ENCODE measurements around the gene SYT15B. TPM values are rescaled to one million over a fixed set of nuclear protein-coding genes. Genes with fewer than 3 reads are reported as not detected.
"Not testable (repeated sequence)": the region's sequence is repeated elsewhere in the genome, so short reads cannot be mapped to it uniquely, and the experiment has no call there.

Gene SYT15B
- total and polyA plus RNA-seq, 2 donors (not counting 3 experiments of a cell fraction or from before 2014, with no cell fraction given) = 0.08 TPM; not detected in 1

- POLR2A ChIA-PET; H3K9me3 ChIP-seq (replicated peaks; ENCODE audit: control insufficient read depth, insufficient read depth, low read length); intact Hi-C loops (cut with micrococcal nuclease): not testable (repeated sequence)
Observed at GRCh38 chr10:47725047-47725446, 38.3 kb downstream of the SYT15B start.

DNA sequence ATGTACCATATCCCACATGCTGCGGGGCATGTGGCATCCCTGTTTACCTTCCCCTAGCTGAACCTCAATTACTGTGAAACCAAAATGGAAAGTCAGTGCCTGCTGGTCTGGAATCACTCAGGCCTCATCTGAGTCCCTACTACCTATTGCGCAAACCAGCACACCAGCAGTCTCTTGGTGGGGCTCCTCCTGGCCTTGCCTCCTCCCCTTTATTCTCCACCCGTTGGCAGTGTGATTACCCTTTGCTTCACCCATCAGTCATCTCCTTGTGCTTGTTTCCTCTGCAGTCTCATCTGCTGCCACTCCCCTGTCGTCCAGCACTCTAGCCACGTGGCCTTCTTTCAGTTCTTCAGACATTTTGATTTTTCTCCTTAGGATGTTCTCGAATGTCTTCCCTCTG is 39.3 kb downstream of the SYT15B start:
- H3K4me1 ChIP-seq (ENCODE audit: control insufficient read depth, extremely low read depth, insufficient read depth, low read length); H3K9me1 ChIP-seq (replicated peaks; ENCODE audit: control insufficient read depth, extremely low read depth, insufficient read depth, low read length); H3K79me2 ChIP-seq (ENCODE audit: control insufficient read depth, insufficient read depth, low read length); H2AFZ ChIP-seq (ENCODE audit: low read depth, low read length); H3K9me3 ChIP-seq (replicated peaks; ENCODE audit: control insufficient read depth, insufficient read depth, low read length); CTCF ChIA-PET; H3K4me2 ChIP-seq (ENCODE audit: insufficient read depth, low read length); H3K4me3 ChIP-seq (replicated peaks in 1 of 3; ENCODE audit: insufficient read depth in 1 of 3, low read depth in 1 of 3, low read length in 3 of 3); FAIRE-seq; H3K9ac ChIP-seq (replicated peaks; ENCODE audit: extremely low read depth, insufficient read depth, low read length); H3K27me3 ChIP-seq (ENCODE audit: control insufficient read depth in 2 of 2, insufficient read depth in 2 of 2, low read length in 2 of 2); POLR2A ChIA-PET; BruUV-seq (replicated peaks); dilution Hi-C loops (cut with MboI; ENCODE audit: extremely low pct_ligation_motif_present, low sequenced_read_pairs); H4K20me1 ChIP-seq (replicated peaks; ENCODE audit: control insufficient read depth, extremely low read depth, insufficient read depth, low read length); DNase-seq (ENCODE audit: low read depth, low spot score); H3K27ac ChIP-seq (ENCODE audit: insufficient read depth, low read depth, low read length); intact Hi-C loops (cut with micrococcal nuclease); H3K36me3 ChIP-seq (ENCODE audit: control insufficient read depth in 2 of 2, extremely low read depth in 1 of 2, insufficient read depth in 2 of 2, low read length in 2 of 2): not testable (repeated sequence)

More at GRCh38 chr10:47725047-47725446, 38.3 kb downstream of the SYT15B start:
- H3K4me2 ChIP-seq (ENCODE audit: insufficient read depth, low read length); H3K36me3 ChIP-seq (ENCODE audit: control insufficient read depth in 2 of 2, extremely low read depth in 1 of 2, insufficient read depth in 2 of 2, low read length in 2 of 2); H3K27ac ChIP-seq (ENCODE audit: insufficient read depth, low read depth, low read length); BruUV-seq (replicated peaks); H4K20me1 ChIP-seq (replicated peaks; ENCODE audit: control insufficient read depth, extremely low read depth, insufficient read depth, low read length); FAIRE-seq; H3K4me1 ChIP-seq (ENCODE audit: control insufficient read depth, extremely low read depth, insufficient read depth, low read length); DNase-seq (ENCODE audit: low read depth, low spot score); H3K9ac ChIP-seq (replicated peaks; ENCODE audit: extremely low read depth, insufficient read depth, low read length); CTCF ChIA-PET; dilution Hi-C loops (cut with MboI; ENCODE audit: extremely low pct_ligation_motif_present, low sequenced_read_pairs); H3K79me2 ChIP-seq (ENCODE audit: control insufficient read depth, insufficient read depth, low read length); H3K27me3 ChIP-seq (ENCODE audit: control insufficient read depth in 2 of 2, insufficient read depth in 2 of 2, low read length in 2 of 2); H3K9me1 ChIP-seq (replicated peaks; ENCODE audit: control insufficient read depth, extremely low read depth, insufficient read depth, low read length); H2AFZ ChIP-seq (ENCODE audit: low read depth, low read length); H3K4me3 ChIP-seq (replicated peaks in 1 of 3; ENCODE audit: insufficient read depth in 1 of 3, low read depth in 1 of 3, low read length in 3 of 3): not testable (repeated sequence)

GRCh38 chr10:47723362-47723761 is 40.0 kb downstream of the SYT15B start:
- DNase-seq (ENCODE audit: low read depth, low spot score); dilution Hi-C loops (cut with MboI; ENCODE audit: extremely low pct_ligation_motif_present, low sequenced_read_pairs); H3K4me2 ChIP-seq (ENCODE audit: insufficient read depth, low read length); FAIRE-seq; H3K36me3 ChIP-seq (ENCODE audit: control insufficient read depth in 2 of 2, extremely low read depth in 1 of 2, insufficient read depth in 2 of 2, low read length in 2 of 2); BruUV-seq (replicated peaks); H3K27ac ChIP-seq (ENCODE audit: insufficient read depth, low read depth, low read length); H3K9me3 ChIP-seq (replicated peaks; ENCODE audit: control insufficient read depth, insufficient read depth, low read length); H3K4me3 ChIP-seq (replicated peaks in 1 of 3; ENCODE audit: insufficient read depth in 1 of 3, low read depth in 1 of 3, low read length in 3 of 3); intact Hi-C loops (cut with micrococcal nuclease); POLR2A ChIA-PET; CTCF ChIA-PET; H3K79me2 ChIP-seq (ENCODE audit: control insufficient read depth, insufficient read depth, low read length); H4K20me1 ChIP-seq (replicated peaks; ENCODE audit: control insufficient read depth, extremely low read depth, insufficient read depth, low read length); H3K9ac ChIP-seq (replicated peaks; ENCODE audit: extremely low read depth, insufficient read depth, low read length); H3K27me3 ChIP-seq (ENCODE audit: control insufficient read depth in 2 of 2, insufficient read depth in 2 of 2, low read length in 2 of 2); H3K9me1 ChIP-seq (replicated peaks; ENCODE audit: control insufficient read depth, extremely low read depth, insufficient read depth, low read length); H3K4me1 ChIP-seq (ENCODE audit: control insufficient read depth, extremely low read depth, insufficient read depth, low read length); H2AFZ ChIP-seq (ENCODE audit: low read depth, low read length): not testable (repeated sequence)

DNA sequence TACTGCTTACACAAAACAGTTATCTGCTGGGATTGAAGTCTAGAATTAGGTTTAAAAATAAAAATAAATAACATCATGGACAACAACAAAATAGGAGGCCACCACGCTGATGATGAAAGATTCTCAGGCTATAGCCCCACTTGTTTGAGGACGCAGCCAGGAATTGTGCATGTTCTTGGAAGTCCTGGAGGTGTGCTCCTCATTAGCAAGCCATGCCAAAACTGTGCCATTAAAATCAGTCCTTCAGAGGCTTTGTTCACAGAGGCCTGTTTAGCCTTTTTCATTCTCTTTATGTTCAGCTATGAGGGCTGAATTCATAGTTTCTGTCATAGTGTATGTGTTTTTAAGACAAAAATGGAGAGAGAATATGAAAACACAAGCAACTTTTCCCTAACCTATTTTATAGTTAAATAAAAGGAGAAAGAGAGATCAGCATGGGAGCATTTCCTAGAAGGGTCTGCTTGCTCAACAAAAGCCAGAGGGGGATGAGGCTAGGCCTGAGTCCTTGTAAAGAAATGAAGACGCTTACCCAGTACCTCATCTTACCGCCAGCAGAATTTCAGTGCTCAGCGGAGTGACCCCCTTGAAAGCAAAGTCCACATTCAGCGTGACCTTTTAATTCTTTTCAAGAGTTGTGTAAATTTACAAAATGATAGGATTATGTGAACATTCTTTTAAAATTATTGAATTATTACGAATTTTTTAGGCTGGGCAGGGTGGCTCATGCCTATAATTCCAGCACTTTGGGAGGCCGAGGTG is 46.2 kb downstream of the SYT15B start:
- CTCF ChIA-PET; H3K9me1 ChIP-seq (replicated peaks; ENCODE audit: control insufficient read depth, extremely low read depth, insufficient read depth, low read length); H3K4me2 ChIP-seq (ENCODE audit: insufficient read depth, low read length); BruUV-seq (replicated peaks); intact Hi-C loops (cut with micrococcal nuclease); DNase-seq (ENCODE audit: low read depth, low spot score); H3K27ac ChIP-seq (ENCODE audit: insufficient read depth, low read depth, low read length); H3K4me3 ChIP-seq (replicated peaks in 1 of 3; ENCODE audit: insufficient read depth in 1 of 3, low read depth in 1 of 3, low read length in 3 of 3); dilution Hi-C loops (cut with MboI; ENCODE audit: extremely low pct_ligation_motif_present, low sequenced_read_pairs); FAIRE-seq; H3K9ac ChIP-seq (replicated peaks; ENCODE audit: extremely low read depth, insufficient read depth, low read length); H4K20me1 ChIP-seq (replicated peaks; ENCODE audit: control insufficient read depth, extremely low read depth, insufficient read depth, low read length); H3K27me3 ChIP-seq (ENCODE audit: control insufficient read depth in 2 of 2, insufficient read depth in 2 of 2, low read length in 2 of 2); POLR2A ChIA-PET; H2AFZ ChIP-seq (ENCODE audit: low read depth, low read length); H3K9me3 ChIP-seq (replicated peaks; ENCODE audit: control insufficient read depth, insufficient read depth, low read length); H3K36me3 ChIP-seq (ENCODE audit: control insufficient read depth in 2 of 2, extremely low read depth in 1 of 2, insufficient read depth in 2 of 2, low read length in 2 of 2); H3K79me2 ChIP-seq (ENCODE audit: control insufficient read depth, insufficient read depth, low read length); H3K4me1 ChIP-seq (ENCODE audit: control insufficient read depth, extremely low read depth, insufficient read depth, low read length): not testable (repeated sequence)

All from endothelial cell of umbilical vein (primary cell).